HepG2 (cell line): ENCODE measurements around the gene MLLT11. TPM values are rescaled to one million over a fixed set of nuclear protein-coding genes. Genes with fewer than 3 reads are reported as not detected.
A peak's percentile ranks its signal among the peaks of the same experiment; 100 is the strongest.

Source experiments
- CCDC6 ChIP-seq: sonication (generic); formaldehyde crosslinking; IDR thresholded peaks from 2 replicates; pipeline ENCODE4 v1.8.1; 2022; ENCODE audit warnings: mild to moderate bottlenecking, missing genetic modification reagents, moderate library complexity
- DR1 ChIP-seq: sonication (generic); formaldehyde crosslinking; IDR thresholded peaks from 2 replicates; pipeline ENCODE4 v1.8.0; 2021; ENCODE audit warnings: mild to moderate bottlenecking, missing genetic modification reagents, inconsistent platforms
- LBX2 ChIP-seq: sonication (generic); formaldehyde crosslinking; IDR thresholded peaks from 2 replicates; pipeline ENCODE4 v1.5.0; 2020; ENCODE audit warnings: missing genetic modification reagents, mild to moderate bottlenecking, borderline replicate concordance
- MAFF ChIP-seq: IDR thresholded peaks from 2 replicates; pipeline ENCODE4 v1.6.1; 2011; ENCODE audit warnings: low read depth, low read length, improper control_type of control experiment
- MTF2 ChIP-seq: sonication (generic); formaldehyde crosslinking; IDR thresholded peaks from 2 replicates; pipeline ENCODE4 v1.5.0; 2020; ENCODE audit warnings: missing genetic modification reagents, borderline replicate concordance
- WIZ ChIP-seq: sonication (generic); formaldehyde crosslinking; IDR thresholded peaks from 2 replicates; pipeline ENCODE4 v1.5.1; 2020; ENCODE audit warnings: mild to moderate bottlenecking, missing genetic modification reagents
- ZBTB40 ChIP-seq, 2 experiments: fragments of 450-650 bp in 1 of 2; sonication (generic) in 1 of 2; formaldehyde crosslinking in 1 of 2; IDR thresholded peaks; 2 replicates each; pipeline versions ENCODE4 v1.6.1 to v1.8.0; 2016 to 2022; ENCODE audit warnings: antibody characterized with exemption in 1 of 2, mild to moderate bottlenecking in 1 of 2, missing genetic modification reagents in 1 of 2
- ZNF329 ChIP-seq: sonication (generic); formaldehyde crosslinking; IDR thresholded peaks from 2 replicates; pipeline ENCODE4 v1.9.0; 2021; ENCODE audit warnings: low read depth, mild to moderate bottlenecking, missing genetic modification reagents
- ZNF563 ChIP-seq: sonication (generic); formaldehyde crosslinking; IDR thresholded peaks from 2 replicates; pipeline ENCODE4 v1.8.0; 2022; ENCODE audit warnings: mild to moderate bottlenecking, moderate library complexity, missing genetic modification reagents
- ZNF816 ChIP-seq: sonication (generic); formaldehyde crosslinking; IDR thresholded peaks from 2 replicates; pipeline ENCODE4 v1.8.0; 2022; ENCODE audit warnings: missing genetic modification reagents, mild to moderate bottlenecking, borderline replicate concordance
- ZSCAN30 ChIP-seq: sonication (generic); formaldehyde crosslinking; IDR thresholded peaks from 2 replicates; pipeline ENCODE4 v1.5.0; 2020; ENCODE audit warnings: mild to moderate bottlenecking, missing genetic modification reagents
- polyA plus RNA-seq, 8 experiments: library from polyadenylated mRNA; depleted of rRNA in 3 of 8; stranded (reverse) in 7 of 8; unstranded in 1 of 8; fragments of >200 nt; fragmentation: Illumina TruSeq in 4 of 8; extraction: Trizol in 4 of 8; gene quantifications; 2 replicates each; pipeline versions ENCODE4 v1.2.1 to v1.2.3, GENCODE V29; 2011 to 2016; ENCODE audit warnings: low read depth in 4 of 8, missing spikeins in 1 of 8, mixed read lengths in 1 of 8; ENCODE audit not compliant: insufficient read depth in 1 of 8
- total RNA-seq, 5 experiments: library from RNA; depleted of rRNA; stranded (reverse); fragments of >200 nt; fragmentation: Illumina TruSeq; extraction: Trizol; gene quantifications; 2 replicates each; pipeline ENCODE4 v1.2.3, GENCODE V29; 2016; ENCODE audit warnings: low read depth in 1 of 5
- TF ChIP-seq, protein P1 (sequence below): sonication (generic); formaldehyde crosslinking; IDR thresholded peaks from 2 replicates; pipeline ENCODE4 v1.4.0; 2020; ENCODE audit warnings: missing genetic modification reagents; ENCODE audit errors: not compliant biosample characterization
- TF ChIP-seq, protein P2 (sequence below): sonication (generic); formaldehyde crosslinking; IDR thresholded peaks from 2 replicates; pipeline ENCODE4 v1.4.0; 2020; ENCODE audit warnings: missing genetic modification reagents

Gene MLLT11
- total and polyA plus RNA-seq, 2 of the 13 experiments (the other 11 are each of a cell fraction or from before 2014, with no cell fraction given): 0.21 to 0.22 TPM

DNA sequence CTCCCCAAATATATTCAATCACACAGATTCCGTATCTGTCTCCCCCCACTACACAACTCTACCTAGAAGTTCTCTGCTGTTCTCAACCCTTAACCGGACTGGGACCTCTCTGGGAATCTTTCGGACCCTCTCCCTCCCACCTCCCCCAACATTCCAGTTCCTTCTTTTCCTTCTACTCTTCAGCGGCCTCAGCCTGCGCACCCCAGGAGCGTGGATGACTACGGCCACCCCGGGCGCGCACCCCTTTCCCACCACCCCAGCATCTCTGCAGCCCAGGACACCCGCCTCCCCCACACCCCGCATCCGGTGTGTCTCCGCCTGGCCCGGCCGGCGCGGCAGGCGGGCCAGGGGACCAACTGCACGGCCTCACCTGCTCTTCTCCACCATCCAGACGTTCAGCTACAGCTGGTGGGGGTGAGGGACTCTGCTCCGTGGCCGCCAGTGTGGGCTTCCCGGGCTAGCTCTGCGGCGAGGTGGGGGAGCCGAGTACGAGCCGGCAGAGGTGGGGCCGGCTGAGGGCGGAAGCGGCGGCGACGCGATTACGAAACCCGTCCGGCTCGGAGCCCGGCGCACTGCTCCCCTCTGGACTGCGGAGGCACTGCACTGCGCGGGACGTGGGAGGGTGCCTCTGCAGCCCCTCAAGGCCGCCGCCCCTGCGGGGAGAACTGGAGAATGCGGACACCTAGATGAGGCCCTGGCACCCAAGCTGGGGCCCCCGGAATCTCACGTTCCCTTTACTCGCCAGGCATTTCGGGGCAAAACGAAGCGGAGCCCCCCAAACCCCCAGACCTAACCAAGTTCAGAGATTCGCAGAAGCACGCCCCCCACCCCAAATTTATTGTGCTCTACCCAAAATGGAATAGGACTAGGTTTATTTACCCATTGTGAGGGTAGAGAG is 839 bp upstream of the MLLT11 start, which contains the start of gene CDC42SE1 (continued):
- TF ChIP-seq ZBTB40 (IDR thresholded peaks at IDR 0.05): no peak
- TF ChIP-seq ZBTB40 (CRISPR knock-in tag; IDR thresholded peaks at IDR 0.05): peak; percentile 38; the same call in 1 of the 2 replicates
- no peak for TF ChIP-seq ZSCAN30 (CRISPR knock-in tag)
- peak; percentile 77; the same call in 1 of the 2 replicates for TF ChIP-seq LBX2 (CRISPR knock-in tag)
- no peak for TF ChIP-seq MAFF
- no peak for TF ChIP-seq MTF2
- no peak for TF ChIP-seq ZNF816 (CRISPR knock-in tag)
- TF ChIP-seq CCDC6 (CRISPR knock-in tag): peak; percentile 71; the same call in 1 of the 2 replicates
- no peak for TF ChIP-seq DR1 (CRISPR knock-in tag)
- TF ChIP-seq, protein P1, sequence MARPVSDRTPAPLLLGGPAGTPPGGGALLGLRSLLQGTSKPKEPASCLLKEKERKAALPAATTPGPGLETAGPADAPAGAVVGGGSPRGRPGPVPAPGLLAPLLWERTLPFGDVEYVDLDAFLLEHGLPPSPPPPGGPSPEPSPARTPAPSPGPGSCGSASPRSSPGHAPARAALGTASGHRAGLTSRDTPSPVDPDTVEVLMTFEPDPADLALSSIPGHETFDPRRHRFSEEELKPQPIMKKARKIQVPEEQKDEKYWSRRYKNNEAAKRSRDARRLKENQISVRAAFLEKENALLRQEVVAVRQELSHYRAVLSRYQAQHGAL (CRISPR knock-in tag): no peak
- TF ChIP-seq, protein P2, sequence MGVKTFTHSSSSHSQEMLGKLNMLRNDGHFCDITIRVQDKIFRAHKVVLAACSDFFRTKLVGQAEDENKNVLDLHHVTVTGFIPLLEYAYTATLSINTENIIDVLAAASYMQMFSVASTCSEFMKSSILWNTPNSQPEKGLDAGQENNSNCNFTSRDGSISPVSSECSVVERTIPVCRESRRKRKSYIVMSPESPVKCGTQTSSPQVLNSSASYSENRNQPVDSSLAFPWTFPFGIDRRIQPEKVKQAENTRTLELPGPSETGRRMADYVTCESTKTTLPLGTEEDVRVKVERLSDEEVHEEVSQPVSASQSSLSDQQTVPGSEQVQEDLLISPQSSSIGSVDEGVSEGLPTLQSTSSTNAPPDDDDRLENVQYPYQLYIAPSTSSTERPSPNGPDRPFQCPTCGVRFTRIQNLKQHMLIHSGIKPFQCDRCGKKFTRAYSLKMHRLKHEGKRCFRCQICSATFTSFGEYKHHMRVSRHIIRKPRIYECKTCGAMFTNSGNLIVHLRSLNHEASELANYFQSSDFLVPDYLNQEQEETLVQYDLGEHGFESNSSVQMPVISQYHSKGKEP (CRISPR knock-in tag): no peak
- TF ChIP-seq WIZ (CRISPR knock-in tag): no peak
- peak; percentile 70; the same call in 1 of the 2 replicates for TF ChIP-seq ZNF563
- TF ChIP-seq ZNF329 (CRISPR knock-in tag): no peak
